Amniotic stem cell (primary cell): Measurements from ENCODE around the gene ATF2.
"Not testable (repeated sequence)": the region's sequence is repeated elsewhere in the genome, so short reads cannot be mapped to it uniquely, and the experiment has no call there.

ENCODE experiments used
- DNase-seq: peaks from one replicate; lab custom pipeline; 2025; lab: John Stamatoyannopoulos, UW

The ATF2 gene

GRCh38 chr2:175166216-175166824 lies 1.7 kb downstream of the ATF2 start:
- DNase-seq: no peak

- no peak for DNase-seq
Measured at GRCh38 chr2:175164235-175164634, 3.8 kb downstream of the ATF2 start.

- DNase-seq: no peak
Measured at GRCh38 chr2:175158894-175159293, 9.1 kb downstream of the ATF2 start.

- DNase-seq: no peak
Measured at GRCh38 chr2:175156534-175156933, 11.5 kb downstream of the ATF2 start.

GRCh38 chr2:175154661-175155082 lies 13.3 kb downstream of the ATF2 start:
- DNase-seq: peak; percentile 38

- no peak for DNase-seq
Measured at GRCh38 chr2:175152242-175152641, 15.8 kb downstream of the ATF2 start.

- no peak for DNase-seq
Measured at GRCh38 chr2:175151791-175152190, 16.2 kb downstream of the ATF2 start.

GRCh38 chr2:175147186-175147585 lies 20.8 kb downstream of the ATF2 start:
- no peak for DNase-seq

GRCh38 chr2:175143678-175144077 lies 24.3 kb downstream of the ATF2 start:
- no peak for DNase-seq

GRCh38 chr2:175143191-175143590 lies 24.8 kb downstream of the ATF2 start:
- DNase-seq: no peak

GRCh38 chr2:175140332-175140731 lies 27.7 kb downstream of the ATF2 start:
- DNase-seq: no peak

GRCh38 chr2:175137793-175138192 lies 30.2 kb downstream of the ATF2 start:
- no peak for DNase-seq

- DNase-seq: no peak
Measured at GRCh38 chr2:175136334-175137215, 31.4 kb downstream of the ATF2 start.

GRCh38 chr2:175135862-175136261 lies 32.1 kb downstream of the ATF2 start:
- no peak for DNase-seq

- no peak for DNase-seq
Measured at GRCh38 chr2:175135177-175135576, 32.8 kb downstream of the ATF2 start.

GRCh38 chr2:175131252-175131651 lies 36.8 kb downstream of the ATF2 start:
- DNase-seq: no peak

GRCh38 chr2:175126661-175127060 lies 41.3 kb downstream of the ATF2 start:
- DNase-seq: no peak

- no peak for DNase-seq
Measured at GRCh38 chr2:175123254-175123653, 44.7 kb downstream of the ATF2 start.

- peak; percentile 30 for DNase-seq
Measured at GRCh38 chr2:175111200-175111657, 56.8 kb downstream of the ATF2 start.

- not testable (repeated sequence) for DNase-seq
Measured at GRCh38 chr2:175108091-175108490, 59.9 kb downstream of the ATF2 start.

- no peak for DNase-seq
Measured at GRCh38 chr2:175107146-175107545, 60.9 kb downstream of the ATF2 start.

- DNase-seq: no peak
Measured at GRCh38 chr2:175103191-175103590, 64.8 kb downstream of the ATF2 start.

- no peak for DNase-seq
Measured at GRCh38 chr2:175101514-175101913, 66.5 kb downstream of the ATF2 start.
